ENCODE data around the gene ATXN2. TPM values are rescaled to one million over a fixed set of nuclear protein-coding genes. Genes with fewer than 3 reads are reported as not detected.

ATXN2 gene
- total and polyA plus RNA-seq, 9 of the 15 experiments (the other 6 are each of a cell fraction or from before 2014, with no cell fraction given): 16.8 to 67.8 (median 29.3) TPM

GRCh38 chr12:111437816-111438454, 161.2 kb downstream of the ATXN2 start (continued):
- TF ChIP-seq CTBP1 (IDR thresholded peaks at IDR 0.05; ENCODE audit: borderline replicate concordance): 0 out of 2 replicates have a peak, but pooled peaks have one; percentile 18
- no peak for TF ChIP-seq HDAC2 (IDR thresholded peaks at IDR 0.05)
- TF ChIP-seq SRSF9 (IDR thresholded peaks at IDR 0.05; ENCODE audit: borderline replicate concordance, low read depth, low read length): no peak
- TF ChIP-seq E4F1 (CRISPR knock-in tag; IDR thresholded peaks at IDR 0.05; ENCODE audit: borderline replicate concordance): no peak
- no peak for TF ChIP-seq BRD9 (IDR thresholded peaks at IDR 0.05; ENCODE audit: low read depth, partially characterized antibody)
- TF ChIP-seq RFX7 (CRISPR knock-in tag; IDR thresholded peaks at IDR 0.05): no peak
- TF ChIP-seq TOE1 (IDR thresholded peaks at IDR 0.05; ENCODE audit: borderline replicate concordance): no peak
- TF ChIP-seq TOE1 (CRISPR knock-in tag; IDR thresholded peaks at IDR 0.05; ENCODE audit: borderline replicate concordance, low read depth): no peak
- TF ChIP-seq SRSF7 (optimal IDR thresholded peaks at IDR 0.05; ENCODE audit: low read depth, low read length): no peak

Data from K562 (cell line).